ENCODE measurements around the gene LY86.

LY86 gene

GRCh38 chr6:6643398-6643797 lies 54.9 kb downstream of the LY86 start:
- H3K4me3 ChIP-seq (ENCODE audit: low read length): no peak overlapping the region
- no peak for DNase-seq (ENCODE audit: low read depth, low spot score)

- no peak for DNase-seq (ENCODE audit: low read depth, low spot score)
- no peak overlapping the region for H3K4me3 ChIP-seq (ENCODE audit: low read length)
Measured at GRCh38 chr6:6645261-6645917, 56.9 kb downstream of the LY86 start.

- no peak overlapping the region for H3K4me3 ChIP-seq (ENCODE audit: low read length)
- no peak for DNase-seq (ENCODE audit: low read depth, low spot score)
Measured at GRCh38 chr6:6646384-6646783, 57.9 kb downstream of the LY86 start.

GRCh38 chr6:6646859-6647258 lies 58.3 kb downstream of the LY86 start:
- DNase-seq (ENCODE audit: low read depth, low spot score): no peak
- H3K4me3 ChIP-seq (ENCODE audit: low read length): no peak overlapping the region

GRCh38 chr6:6648692-6649343 lies 60.3 kb downstream of the LY86 start:
- no peak for DNase-seq (ENCODE audit: low read depth, low spot score)

GRCh38 chr6:6649824-6650349 lies 61.4 kb downstream of the LY86 start:
- no peak for DNase-seq (ENCODE audit: low read depth, low spot score)

More at GRCh38 chr6:6648692-6649343, 60.3 kb downstream of the LY86 start:
- no peak overlapping the region for H3K4me3 ChIP-seq (ENCODE audit: low read length)

GRCh38 chr6:6650839-6651238 lies 62.3 kb downstream of the LY86 start:
- no peak overlapping the region for H3K4me3 ChIP-seq (ENCODE audit: low read length)
- no peak for DNase-seq (ENCODE audit: low read depth, low spot score)

More at GRCh38 chr6:6649824-6650349, 61.4 kb downstream of the LY86 start:
- no peak overlapping the region for H3K4me3 ChIP-seq (ENCODE audit: low read length)

- DNase-seq (ENCODE audit: low read depth, low spot score): no peak
Measured at GRCh38 chr6:6651335-6651734, 62.8 kb downstream of the LY86 start.

GRCh38 chr6:6652932-6653331 lies 64.4 kb downstream of the LY86 start:
- H3K4me3 ChIP-seq (ENCODE audit: low read length): no peak overlapping the region
- no peak for DNase-seq (ENCODE audit: low read depth, low spot score)

More at GRCh38 chr6:6651335-6651734, 62.8 kb downstream of the LY86 start:
- no peak overlapping the region for H3K4me3 ChIP-seq (ENCODE audit: low read length)

GRCh38 chr6:6654599-6655575 lies 66.4 kb downstream of the LY86 start:
- DNase-seq (ENCODE audit: low read depth, low spot score): peak; percentile 82
- H3K4me3 ChIP-seq (ENCODE audit: low read length): no peak overlapping the region

GRCh38 chr6:6655805-6656251 lies 67.3 kb downstream of the LY86 start:
- H3K4me3 ChIP-seq (ENCODE audit: low read length): no peak overlapping the region
- DNase-seq (ENCODE audit: low read depth, low spot score): no peak

GRCh38 chr6:6656287-6656686 lies 67.8 kb downstream of the LY86 start:
- DNase-seq (ENCODE audit: low read depth, low spot score): no peak
- no peak overlapping the region for H3K4me3 ChIP-seq (ENCODE audit: low read length)

- H3K4me3 ChIP-seq (ENCODE audit: low read length): no peak overlapping the region
- DNase-seq (ENCODE audit: low read depth, low spot score): no peak
Measured at GRCh38 chr6:6657085-6657819, 68.7 kb downstream of the LY86 start.

GRCh38 chr6:6657820-6658217 lies 69.3 kb downstream of the LY86 start:
- no peak overlapping the region for H3K4me3 ChIP-seq (ENCODE audit: low read length)
- DNase-seq (ENCODE audit: low read depth, low spot score): no peak

- DNase-seq (ENCODE audit: low read depth, low spot score): no peak
- H3K4me3 ChIP-seq (ENCODE audit: low read length): no peak overlapping the region
Measured at GRCh38 chr6:6659600-6660327, 71.2 kb downstream of the LY86 start.

- no peak for DNase-seq (ENCODE audit: low read depth, low spot score)
Measured at GRCh38 chr6:6660339-6661045, 72.0 kb downstream of the LY86 start.

GRCh38 chr6:6661191-6661590 lies 72.7 kb downstream of the LY86 start:
- H3K4me3 ChIP-seq (ENCODE audit: low read length): no peak overlapping the region
- no peak for DNase-seq (ENCODE audit: low read depth, low spot score)

More at GRCh38 chr6:6660339-6661045, 72.0 kb downstream of the LY86 start:
- H3K4me3 ChIP-seq (ENCODE audit: low read length): no peak overlapping the region

GRCh38 chr6:6661684-6662083 lies 73.2 kb downstream of the LY86 start:
- DNase-seq (ENCODE audit: low read depth, low spot score): no peak
- H3K4me3 ChIP-seq (ENCODE audit: low read length): no peak overlapping the region
